Measurements from ENCODE around the gene XYLT1.
A peak's percentile ranks its signal among the peaks of the same experiment; 100 is the strongest.

Gene XYLT1

GRCh38 chr16:17083628-17084027 lies 387.1 kb downstream of the XYLT1 start:
- no CpG with 5 or more reads among the region's 1 CpG for WGBS (ENCODE audit: extremely low coverage, insufficient coverage, low lambda C conversion rate)
- peak; percentile 89 for DNase-seq
- Histone ChIP-seq H2BK15ac (replicated peaks; ENCODE audit: low read depth) (no peak overlapping the region), H2BK5ac (ENCODE audit: low read length) (no peak overlapping the region), H3K56ac (ENCODE audit: low read length) (no peak overlapping the region), H3K4me3 (ENCODE audit: low read length) (no peak overlapping the region), H3K4me2 (ENCODE audit: low read length) (no peak overlapping the region), H3K27ac (ENCODE audit: low read depth, low read length) (no peak overlapping the region), H3K79me2 (ENCODE audit: control insufficient read depth, insufficient read depth, low read length) (no peaks in the 10 kb centered on the region), H2AK5ac (ENCODE audit: low read length) (no peak overlapping the region), H4K5ac (ENCODE audit: low read length) (no peak overlapping the region), H3K23ac (ENCODE audit: low read length) (no peak overlapping the region), H3K27me3 (ENCODE audit: insufficient read depth, low read length, poor library complexity) (no peaks in the 10 kb centered on the region), H3K4me1 (ENCODE audit: control insufficient read depth, low read depth, low read length) (peaks cover 4% of the 10 kb centered on the region), H4K8ac (ENCODE audit: low read depth, low read length) (no peak overlapping the region), H3K36me3 (ENCODE audit: control insufficient read depth, insufficient read depth, low read length) (no peaks in the 10 kb centered on the region), H3K9ac (ENCODE audit: low read length) (no peak overlapping the region), H3K18ac (ENCODE audit: low read length) (no peak overlapping the region), H3K4ac (ENCODE audit: low read depth, low read length) (no peak overlapping the region), H2BK120ac (ENCODE audit: low read depth, low read length) (no peak overlapping the region), H3K79me1 (ENCODE audit: low read length) (no peaks in the 10 kb centered on the region)

- Histone ChIP-seq H2BK120ac (ENCODE audit: low read depth, low read length) (no peak overlapping the region), H2BK5ac (ENCODE audit: low read length) (no peak overlapping the region), H3K4me2 (ENCODE audit: low read length) (no peak overlapping the region), H3K27me3 (ENCODE audit: insufficient read depth, low read length, poor library complexity) (no peaks in the 10 kb centered on the region), H4K5ac (ENCODE audit: low read length) (no peak overlapping the region), H3K4me1 (ENCODE audit: control insufficient read depth, low read depth, low read length) (peaks cover 4% of the 10 kb centered on the region), H3K27ac (ENCODE audit: low read depth, low read length) (no peak overlapping the region), H3K56ac (ENCODE audit: low read length) (no peak overlapping the region), H3K79me2 (ENCODE audit: control insufficient read depth, insufficient read depth, low read length) (no peaks in the 10 kb centered on the region), H3K79me1 (ENCODE audit: low read length) (no peaks in the 10 kb centered on the region), H2AK5ac (ENCODE audit: low read length) (no peak overlapping the region), H4K8ac (ENCODE audit: low read depth, low read length) (no peak overlapping the region), H3K18ac (ENCODE audit: low read length) (no peak overlapping the region), H2BK15ac (replicated peaks; ENCODE audit: low read depth) (no peak overlapping the region), H3K4ac (ENCODE audit: low read depth, low read length) (no peak overlapping the region), H3K36me3 (ENCODE audit: control insufficient read depth, insufficient read depth, low read length) (no peaks in the 10 kb centered on the region), H3K4me3 (ENCODE audit: low read length) (no peak overlapping the region), H3K9ac (ENCODE audit: low read length) (no peak overlapping the region), H3K23ac (ENCODE audit: low read length) (no peak overlapping the region)
- no CpG with 5 or more reads among the region's 7 CpGs for WGBS (ENCODE audit: extremely low coverage, insufficient coverage, low lambda C conversion rate)
- peak; percentile 65 for DNase-seq
Observed at GRCh38 chr16:17082095-17082882, 388.5 kb downstream of the XYLT1 start.

- no peak overlapping the region for H4K8ac ChIP-seq (ENCODE audit: low read depth, low read length)
- no peak overlapping the region for H3K4ac ChIP-seq (ENCODE audit: low read depth, low read length)
- no peak overlapping the region for H2AK5ac ChIP-seq (ENCODE audit: low read length)
- no peak overlapping the region for H3K9ac ChIP-seq (ENCODE audit: low read length)
- H3K27me3 ChIP-seq (ENCODE audit: insufficient read depth, low read length, poor library complexity) = no peaks in the 10 kb centered on the region
- no peak overlapping the region for H3K18ac ChIP-seq (ENCODE audit: low read length)
- H3K36me3 ChIP-seq (ENCODE audit: control insufficient read depth, insufficient read depth, low read length) = no peaks in the 10 kb centered on the region
- H3K56ac ChIP-seq (ENCODE audit: low read length) = no peak overlapping the region
- H3K4me3 ChIP-seq (ENCODE audit: low read length) = no peak overlapping the region
- WGBS (ENCODE audit: extremely low coverage, insufficient coverage, low lambda C conversion rate) = no CpG with 5 or more reads among the region's 1 CpG
- no peaks in the 10 kb centered on the region for H3K79me1 ChIP-seq (ENCODE audit: low read length)
- no peak overlapping the region for H3K4me2 ChIP-seq (ENCODE audit: low read length)
- no peak overlapping the region for H2BK15ac ChIP-seq (replicated peaks; ENCODE audit: low read depth)
- no peak for DNase-seq
- no peaks in the 10 kb centered on the region for H3K79me2 ChIP-seq (ENCODE audit: control insufficient read depth, insufficient read depth, low read length)
- no peak overlapping the region for H2BK5ac ChIP-seq (ENCODE audit: low read length)
- H3K23ac ChIP-seq (ENCODE audit: low read length) = no peak overlapping the region
- H3K27ac ChIP-seq (ENCODE audit: low read depth, low read length) = no peak overlapping the region
- H3K4me1 ChIP-seq (ENCODE audit: control insufficient read depth, low read depth, low read length) = peaks cover 4% of the 10 kb centered on the region
- no peak overlapping the region for H4K5ac ChIP-seq (ENCODE audit: low read length)
- H2BK120ac ChIP-seq (ENCODE audit: low read depth, low read length) = no peak overlapping the region
Observed at GRCh38 chr16:17080105-17080504, 390.7 kb downstream of the XYLT1 start.

GRCh38 chr16:17078931-17079631 lies 391.7 kb downstream of the XYLT1 start:
- Histone ChIP-seq H3K4me2 (ENCODE audit: low read length) (no peak overlapping the region), H3K23ac (ENCODE audit: low read length) (no peak overlapping the region), H3K4ac (ENCODE audit: low read depth, low read length) (no peak overlapping the region), H2BK120ac (ENCODE audit: low read depth, low read length) (no peak overlapping the region), H3K79me1 (ENCODE audit: low read length) (no peaks in the 10 kb centered on the region), H2BK5ac (ENCODE audit: low read length) (no peak overlapping the region), H3K18ac (ENCODE audit: low read length) (no peak overlapping the region), H3K4me1 (ENCODE audit: control insufficient read depth, low read depth, low read length) (peaks cover 4% of the 10 kb centered on the region), H3K4me3 (ENCODE audit: low read length) (no peak overlapping the region), H2BK15ac (replicated peaks; ENCODE audit: low read depth) (no peak overlapping the region), H3K27me3 (ENCODE audit: insufficient read depth, low read length, poor library complexity) (no peaks in the 10 kb centered on the region), H4K5ac (ENCODE audit: low read length) (no peak overlapping the region), H3K36me3 (ENCODE audit: control insufficient read depth, insufficient read depth, low read length) (no peaks in the 10 kb centered on the region), H3K79me2 (ENCODE audit: control insufficient read depth, insufficient read depth, low read length) (no peaks in the 10 kb centered on the region), H3K9ac (ENCODE audit: low read length) (no peak overlapping the region), H2AK5ac (ENCODE audit: low read length) (no peak overlapping the region), H3K27ac (ENCODE audit: low read depth, low read length) (no peak overlapping the region), H4K8ac (ENCODE audit: low read depth, low read length) (no peak overlapping the region), H3K56ac (ENCODE audit: low read length) (no peak overlapping the region)
- DNase-seq = no peak
- no CpG with 5 or more reads among the region's 5 CpGs for whole genome bisulfite sequencing (ENCODE audit: extremely low coverage, insufficient coverage, low lambda C conversion rate)

GRCh38 chr16:17076818-17077498 lies 393.8 kb downstream of the XYLT1 start:
- no peak overlapping the region for H3K4me3 ChIP-seq (ENCODE audit: low read length)
- H3K27ac ChIP-seq (ENCODE audit: low read depth, low read length) = no peak overlapping the region
- no peak overlapping the region for H3K4me2 ChIP-seq (ENCODE audit: low read length)
- no peak overlapping the region for H3K56ac ChIP-seq (ENCODE audit: low read length)
- H3K4ac ChIP-seq (ENCODE audit: low read depth, low read length) = no peak overlapping the region
- no peak overlapping the region for H2BK120ac ChIP-seq (ENCODE audit: low read depth, low read length)
- H3K79me2 ChIP-seq (ENCODE audit: control insufficient read depth, insufficient read depth, low read length) = no peaks in the 10 kb centered on the region
- no peaks in the 10 kb centered on the region for H3K4me1 ChIP-seq (ENCODE audit: control insufficient read depth, low read depth, low read length)
- H3K27me3 ChIP-seq (ENCODE audit: insufficient read depth, low read length, poor library complexity) = no peaks in the 10 kb centered on the region
- 100% methylated on average over 2 of the region's 5 CpGs for WGBS (ENCODE audit: extremely low coverage, insufficient coverage, low lambda C conversion rate)
- DNase-seq = no peak
- H2BK15ac ChIP-seq (replicated peaks; ENCODE audit: low read depth) = no peak overlapping the region
- no peaks in the 10 kb centered on the region for H3K36me3 ChIP-seq (ENCODE audit: control insufficient read depth, insufficient read depth, low read length)
- H3K9ac ChIP-seq (ENCODE audit: low read length) = no peak overlapping the region
- H3K18ac ChIP-seq (ENCODE audit: low read length) = no peak overlapping the region
- H3K79me1 ChIP-seq (ENCODE audit: low read length) = no peaks in the 10 kb centered on the region
- H4K5ac ChIP-seq (ENCODE audit: low read length) = no peak overlapping the region
- H3K23ac ChIP-seq (ENCODE audit: low read length) = no peak overlapping the region
- H4K8ac ChIP-seq (ENCODE audit: low read depth, low read length) = no peak overlapping the region
- no peak overlapping the region for H2BK5ac ChIP-seq (ENCODE audit: low read length)
- no peak overlapping the region for H2AK5ac ChIP-seq (ENCODE audit: low read length)
